GM12873 (cell line): Measurements from ENCODE around the gene ALDH9A1.

Experiments
- TF ChIP-seq, protein P1 (sequence below): IDR thresholded peaks from 2 replicates; pipeline ENCODE4 v1.5.1; 2012; ENCODE audit warnings: low read depth, mild to moderate bottlenecking, moderate library complexity, low read length, control low read depth; ENCODE audit not compliant: insufficient read depth; ENCODE audit errors: missing control alignments

ALDH9A1 gene

GRCh38 chr1:165726169-165726568 is 27.8 kb upstream of the ALDH9A1 start:
- TF ChIP-seq, protein P1, sequence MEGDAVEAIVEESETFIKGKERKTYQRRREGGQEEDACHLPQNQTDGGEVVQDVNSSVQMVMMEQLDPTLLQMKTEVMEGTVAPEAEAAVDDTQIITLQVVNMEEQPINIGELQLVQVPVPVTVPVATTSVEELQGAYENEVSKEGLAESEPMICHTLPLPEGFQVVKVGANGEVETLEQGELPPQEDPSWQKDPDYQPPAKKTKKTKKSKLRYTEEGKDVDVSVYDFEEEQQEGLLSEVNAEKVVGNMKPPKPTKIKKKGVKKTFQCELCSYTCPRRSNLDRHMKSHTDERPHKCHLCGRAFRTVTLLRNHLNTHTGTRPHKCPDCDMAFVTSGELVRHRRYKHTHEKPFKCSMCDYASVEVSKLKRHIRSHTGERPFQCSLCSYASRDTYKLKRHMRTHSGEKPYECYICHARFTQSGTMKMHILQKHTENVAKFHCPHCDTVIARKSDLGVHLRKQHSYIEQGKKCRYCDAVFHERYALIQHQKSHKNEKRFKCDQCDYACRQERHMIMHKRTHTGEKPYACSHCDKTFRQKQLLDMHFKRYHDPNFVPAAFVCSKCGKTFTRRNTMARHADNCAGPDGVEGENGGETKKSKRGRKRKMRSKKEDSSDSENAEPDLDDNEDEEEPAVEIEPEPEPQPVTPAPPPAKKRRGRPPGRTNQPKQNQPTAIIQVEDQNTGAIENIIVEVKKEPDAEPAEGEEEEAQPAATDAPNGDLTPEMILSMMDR: no peak

DNA sequence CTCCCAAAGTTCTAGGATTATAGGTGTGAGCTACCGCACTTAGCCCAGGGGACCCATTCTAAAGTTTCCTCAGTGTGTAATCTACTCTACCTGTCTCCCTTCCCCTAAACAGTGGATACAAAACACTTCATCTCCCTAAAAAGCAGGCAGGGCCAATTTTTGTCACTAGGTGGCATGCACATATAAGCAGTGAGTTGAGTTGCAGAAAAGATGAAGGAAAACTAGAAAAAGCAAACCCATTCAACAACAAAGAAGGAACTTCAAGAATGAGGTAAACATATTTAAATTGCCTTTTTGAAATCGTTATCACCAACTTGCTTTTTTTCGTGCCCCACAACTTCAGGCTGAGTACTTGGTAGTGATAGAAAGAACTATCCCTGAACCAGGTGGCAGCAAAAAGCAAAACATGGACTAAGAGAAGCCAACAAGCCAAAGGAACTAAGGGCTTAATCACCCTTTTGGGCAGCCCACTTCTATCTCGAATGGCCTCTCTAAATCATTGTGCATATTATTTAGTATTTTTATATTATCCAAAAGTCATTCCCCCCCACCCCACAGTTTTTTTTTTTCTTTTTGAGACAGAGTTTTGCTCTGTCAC is 19.7 kb upstream of the ALDH9A1 start:
- TF ChIP-seq, protein P1: peak; percentile 76

- TF ChIP-seq, protein P1: no peak
Measured at GRCh38 chr1:165712764-165713163, 14.4 kb upstream of the ALDH9A1 start.

DNA sequence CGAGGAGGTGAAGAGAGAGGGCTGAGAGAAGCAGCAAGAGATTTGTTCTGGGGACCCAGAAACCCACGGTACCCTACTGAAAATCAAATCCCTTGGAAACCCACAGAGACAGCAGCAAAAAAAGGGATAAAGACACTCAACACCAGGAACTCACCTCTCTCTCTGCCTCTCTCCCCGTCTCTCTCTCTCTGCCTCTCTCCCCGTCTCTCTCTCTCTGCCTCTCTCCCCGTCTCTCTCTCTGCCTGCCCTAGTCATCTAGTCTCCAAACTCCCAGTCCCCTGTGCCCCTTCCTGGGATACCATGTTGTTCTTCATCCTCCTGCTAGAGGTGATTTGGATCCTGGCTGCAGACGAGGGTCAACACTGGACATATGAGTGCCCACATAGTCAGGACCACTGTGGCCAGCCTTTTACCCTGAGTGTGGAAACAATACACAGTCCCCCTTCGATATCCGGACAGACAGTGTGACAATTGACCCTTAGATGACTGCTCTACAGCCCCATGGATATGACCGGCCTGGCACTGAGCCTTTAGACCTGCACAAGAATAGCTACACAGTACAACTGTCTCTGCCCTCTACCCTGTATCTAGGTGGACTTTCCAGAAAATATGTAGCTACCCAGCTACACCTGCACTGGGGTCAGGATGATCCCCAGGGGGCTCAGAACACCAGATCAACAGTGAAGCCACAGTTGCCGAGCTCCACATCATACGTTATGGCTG is 9.8 kb upstream of the ALDH9A1 start:
- TF ChIP-seq, protein P1: no peak

DNA sequence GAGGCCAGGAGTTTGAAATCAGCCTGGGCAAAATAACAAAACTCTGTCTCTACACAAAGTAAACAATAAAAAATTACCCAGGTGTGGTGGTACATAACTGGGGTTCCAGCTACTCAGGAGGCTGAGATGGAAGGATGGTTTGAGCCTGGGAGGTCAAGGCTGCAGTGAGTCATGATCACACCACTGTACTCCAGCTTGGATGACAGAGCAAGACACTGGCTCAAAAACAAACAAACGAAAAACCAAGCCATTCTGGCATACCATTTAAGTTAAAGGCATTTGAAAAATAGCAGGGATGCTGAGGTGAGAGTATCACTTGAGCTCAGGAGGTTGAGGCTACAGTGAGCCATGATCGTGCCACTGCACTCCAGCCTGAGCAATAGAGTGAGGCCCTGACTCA is 5.3 kb upstream of the ALDH9A1 start:
- TF ChIP-seq, protein P1: no peak

DNA sequence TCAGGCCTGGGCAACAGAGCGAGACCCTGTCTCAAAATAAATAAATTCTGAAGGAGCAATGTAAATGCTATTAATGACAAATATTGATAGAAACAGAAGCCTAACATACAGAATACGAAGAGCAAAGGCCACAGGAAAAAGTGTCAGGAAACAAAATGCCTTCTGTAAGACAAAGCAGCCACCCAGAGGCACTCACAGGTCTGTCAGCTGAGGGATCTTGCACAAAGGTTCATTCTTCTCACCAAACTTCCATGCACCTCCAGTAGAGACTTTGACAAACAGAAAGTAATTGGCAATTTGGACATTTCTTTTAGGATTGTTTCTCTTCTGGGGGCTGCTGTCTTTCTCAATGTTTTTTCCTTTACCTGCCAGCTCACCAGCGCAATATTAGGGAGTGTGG is 1.2 kb upstream of the ALDH9A1 start:
- TF ChIP-seq, protein P1: no peak

- TF ChIP-seq, protein P1: no peak
Measured at GRCh38 chr1:165698761-165699052, 345 bp upstream of the ALDH9A1 start.
